Natural killer cell (primary cell): ENCODE measurements around the gene SLC35B2. TPM values are rescaled to one million over a fixed set of nuclear protein-coding genes. Genes with fewer than 3 reads are reported as not detected.

Experiments used
- ATAC-seq, 3 donors: fragments of 150-1000 bp in 2 of 3; fragments of 200-7000 bp in 1 of 3; cut with Tn5 transposase; 1 replicate in 1 of 3; 2 replicates in 2 of 3; pipeline ENCODE4 v1.10.0; 2021; ENCODE audit warnings: mild to moderate bottlenecking in 2 of 3, moderate library complexity in 2 of 3
- DNase-seq, 2 donors: peaks; one replicate each; pipeline versions ENCODE4 v3.0.0 to v3.0.0-alpha.2; 2013 to 2021; ENCODE audit warnings: mixed read lengths in 1 of 2
- H3K27ac ChIP-seq: one replicate; pipeline ENCODE4 v1.5.1; 2013; ENCODE audit warnings: mild to moderate bottlenecking, low read length
- H3K27me3 ChIP-seq: one replicate; pipeline ENCODE4 v1.6.1; 2013; ENCODE audit warnings: low read length; ENCODE audit not compliant: control insufficient read depth, insufficient read depth
- H3K36me3 ChIP-seq: one replicate; pipeline ENCODE4 v1.6.1; 2013; ENCODE audit warnings: low read length; ENCODE audit not compliant: control insufficient read depth, insufficient read depth
- H3K4me1 ChIP-seq: one replicate; pipeline ENCODE4 v1.6.1; 2013; ENCODE audit warnings: low read length; ENCODE audit not compliant: control insufficient read depth, insufficient read depth
- H3K4me3 ChIP-seq: one replicate; pipeline ENCODE4 v1.5.1; 2013; ENCODE audit warnings: low read length
- H3K9me3 ChIP-seq: one replicate; pipeline ENCODE4 v1.6.1; 2013; ENCODE audit warnings: low read length; ENCODE audit not compliant: control insufficient read depth, insufficient read depth
- H3K27ac Mint-ChIP-seq, 2 donors: one replicate each; pipeline ENCODE4 v1.8.0; 2022; ENCODE audit warnings: mild to moderate bottlenecking in 2 of 2, mixed read lengths in 2 of 2, moderate library complexity in 1 of 2
- H3K27me3 Mint-ChIP-seq, 2 donors: one replicate each; pipeline ENCODE4 v1.8.0; 2022; ENCODE audit warnings: low read depth in 2 of 2, mixed read lengths in 2 of 2
- H3K36me3 Mint-ChIP-seq: one replicate; pipeline ENCODE4 v1.8.0; 2022; ENCODE audit warnings: mixed read lengths
- H3K4me1 Mint-ChIP-seq, 2 donors: one replicate each; pipeline ENCODE4 v1.8.0; 2022; ENCODE audit warnings: mixed read lengths in 2 of 2
- H3K4me3 Mint-ChIP-seq: one replicate; pipeline ENCODE4 v1.8.0; 2022; ENCODE audit warnings: mild to moderate bottlenecking, moderate library complexity, mixed read lengths
- H3K9me3 Mint-ChIP-seq, 2 donors: one replicate each; pipeline ENCODE4 v1.8.0; 2022; ENCODE audit warnings: mixed read lengths in 2 of 2
- CTCF ChIP-seq: fragments of 200-600 bp; IDR thresholded peaks from one replicate; pipeline ENCODE4 v1.8.0; 2022; ENCODE audit warnings: antibody characterized with exemption
- WGBS: methylation state at CpG from one replicate; pipeline ENCODE4 v1.1.7; 2013; ENCODE audit warnings: missing lambda C conversion rate; ENCODE audit not compliant: insufficient coverage; 5-methylcytosine and 5-hydroxymethylcytosine counted together
- intact Hi-C: fragments of 100-400 bp; cut with micrococcal nuclease; formaldehyde crosslinking; loops from one replicate; pipeline ENCODE4 v1.14.2; 2022
- total RNA-seq, 4 donors: library from RNA; stranded (reverse); fragments of 120-200 nt in 1 of 4; gene quantifications; one replicate each; pipeline versions ENCODE4 v1.2.3 to v1.2.4, GENCODE V29; 2013 to 2022

SLC35B2 gene
- total RNA-seq, 3 donors from 2014 or later (not counting 1 experiment from before 2014, with no cell fraction given): 20.9 to 27.7 (median 26.8) TPM

- TF ChIP-seq CTCF: no peak
- DNase-seq (no peak), ATAC-seq (no peak)
- Histone ChIP-seq H3K36me3 (no peaks in the 10 kb centered on the region), H3K27me3 (no peaks in the 10 kb centered on the region), H3K4me3 (no peak within 1 kb of the TSS), H3K9me3 (no peaks in the 10 kb centered on the region), H3K4me1 (peaks cover 17% of the 10 kb centered on the region), H3K27ac (no peak within 1 kb of the TSS)
- H3K9me3 Mint-ChIP-seq: no peaks in the 10 kb centered on the region
- intact Hi-C loops: no loop called here
- H3K36me3 Mint-ChIP-seq: no peaks in the 10 kb centered on the region
- H3K4me3 Mint-ChIP-seq: no peak within 1 kb of the TSS
- no peak within 1 kb of the TSS for H3K27ac Mint-ChIP-seq
- 59% methylated on average over 7 of the region's 7 CpGs for WGBS
- peaks cover 0 to 12% of the 10 kb centered on the region in 2 donors for H3K27me3 Mint-ChIP-seq
- peaks cover 0 to 16% of the 10 kb centered on the region in 2 donors for H3K4me1 Mint-ChIP-seq
These were observed 40.5 kb downstream of the SLC35B2 start, which contains the start of gene MYMX for GRCh38 chr6:44216677-44217331. Gene MYMX (plus strand): TSS chr6:44216926. CDS start chr6:44217472, 546 bp downstream.

- no peaks in the 10 kb centered on the region for H3K27me3 ChIP-seq
- Mint-ChIP-seq H3K36me3 (no peaks in the 10 kb centered on the region), H3K27me3 (peaks cover 0 to 12% of the 10 kb centered on the region in 2 donors), H3K4me1 (peaks cover 0 to 4% of the 10 kb centered on the region in 2 donors), H3K27ac (no peak overlapping the region), H3K9me3 (no peaks in the 10 kb centered on the region), H3K4me3 (no peak overlapping the region)
- no peak overlapping the region for H3K27ac ChIP-seq
- peaks cover 8% of the 10 kb centered on the region for H3K4me1 ChIP-seq
- H3K36me3 ChIP-seq: no peaks in the 10 kb centered on the region
- no peaks in the 10 kb centered on the region for H3K9me3 ChIP-seq
- ATAC-seq: no peak
- TF ChIP-seq CTCF: no peak
- no peak for DNase-seq
- H3K4me3 ChIP-seq: no peak overlapping the region
- intact Hi-C loops: no loop called here
- 91% methylated on average over 6 of the region's 6 CpGs for WGBS
These were observed 43.0 kb downstream of the SLC35B2 start for GRCh38 chr6:44214307-44214706.

GRCh38 chr6:44211284-44211683, 46.0 kb downstream of the SLC35B2 start:
- no peaks in the 10 kb centered on the region for H3K4me1 Mint-ChIP-seq
- ATAC-seq (no peak), DNase-seq (no peak)
- H3K27me3 Mint-ChIP-seq: peaks cover 11 to 12% of the 10 kb centered on the region in 2 donors
- no peaks in the 10 kb centered on the region for H3K4me1 ChIP-seq
- no peaks in the 10 kb centered on the region for H3K27me3 ChIP-seq
- H3K36me3 Mint-ChIP-seq: no peaks in the 10 kb centered on the region
- no peak for TF ChIP-seq CTCF
- H3K4me3 Mint-ChIP-seq: no peak overlapping the region
- WGBS: 87% methylated on average over 3 of the region's 3 CpGs
- no peaks in the 10 kb centered on the region for H3K9me3 ChIP-seq
- no peak overlapping the region for H3K27ac Mint-ChIP-seq
- no peaks in the 10 kb centered on the region for H3K36me3 ChIP-seq
- intact Hi-C loops: no loop called here
- H3K4me3 ChIP-seq: no peak overlapping the region
- H3K27ac ChIP-seq: no peak overlapping the region
- H3K9me3 Mint-ChIP-seq: no peaks in the 10 kb centered on the region

- no peaks in the 10 kb centered on the region for H3K4me1 Mint-ChIP-seq
- ATAC-seq: no peak
- Histone ChIP-seq H3K27ac (no peak overlapping the region), H3K4me1 (no peaks in the 10 kb centered on the region), H3K4me3 (no peak overlapping the region), H3K27me3 (no peaks in the 10 kb centered on the region), H3K36me3 (no peaks in the 10 kb centered on the region), H3K9me3 (no peaks in the 10 kb centered on the region)
- no peaks in the 10 kb centered on the region for H3K9me3 Mint-ChIP-seq
- TF ChIP-seq CTCF: no peak
- DNase-seq: no peak
- 92% methylated on average over 6 of the region's 6 CpGs for WGBS
- intact Hi-C loops: no loop called here
- no peak overlapping the region for H3K4me3 Mint-ChIP-seq
- peaks cover 7 to 12% of the 10 kb centered on the region in 2 donors for H3K27me3 Mint-ChIP-seq
- no peak overlapping the region for H3K27ac Mint-ChIP-seq
- H3K36me3 Mint-ChIP-seq: no peaks in the 10 kb centered on the region
These were observed 49.4 kb downstream of the SLC35B2 start for GRCh38 chr6:44207966-44208365.
